Stimulated activated CD4-positive, alpha-beta T cell treated with anti-CD3 and anti-CD28 coated beads, Interleukin-2, amount 100 ng/mL, for 24 hours (primary cell): ENCODE results near the gene STK38L.

ENCODE experiments used
- DNase-seq, 2 donors: peaks; one replicate each; pipeline ENCODE4 v3.0.0-alpha.2; 2020

Gene STK38L

DNA sequence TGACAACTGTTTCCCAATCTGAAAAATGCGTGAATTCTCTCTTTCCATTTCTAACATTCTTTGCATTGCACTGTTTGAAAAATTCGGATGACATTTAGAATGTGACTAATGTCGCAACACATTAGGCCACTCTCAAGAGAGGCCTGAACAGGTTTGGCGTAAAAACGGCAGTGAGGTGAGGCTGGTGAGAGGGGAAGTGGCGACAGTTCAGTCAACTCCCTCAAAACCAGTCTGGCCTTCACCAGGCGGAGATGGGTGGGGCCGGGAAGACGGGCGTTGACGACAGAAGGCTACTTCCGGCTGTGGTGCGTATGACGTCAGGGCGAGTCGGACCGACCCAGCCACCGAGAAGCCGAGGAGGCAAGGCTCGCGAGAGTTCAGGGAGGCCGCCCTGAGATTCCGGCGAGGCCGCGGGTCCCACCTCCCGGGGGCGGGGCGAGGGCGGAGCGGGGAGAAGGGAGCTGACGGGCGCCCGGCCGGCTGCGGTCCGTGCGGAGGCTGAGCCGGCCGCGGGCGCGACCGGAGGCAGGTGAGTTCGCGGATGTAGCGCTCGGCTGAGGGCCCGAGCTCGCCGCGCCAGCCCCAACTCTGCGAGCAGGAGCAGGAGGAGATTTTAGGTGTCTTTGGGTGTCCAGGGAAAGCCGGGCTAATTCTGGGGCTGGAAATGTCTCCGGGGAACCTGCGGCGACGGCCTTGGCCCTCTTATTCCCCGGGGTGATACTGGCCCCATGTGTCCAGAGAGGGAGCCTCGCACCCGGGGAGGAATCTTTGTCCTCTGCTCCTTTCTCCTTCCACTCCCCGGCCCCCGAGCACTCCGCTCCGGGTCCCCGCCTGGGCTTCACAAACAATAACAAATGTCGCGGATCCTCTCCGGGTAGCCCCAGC lies at the start of gene STK38L:
TSS of gene STK38L (plus strand) at position 483 of the 885 bp plus-strand sequence. CDS start 53,435 bp downstream, outside the sequence.
- DNase-seq, result peak; percentile 98

DNA sequence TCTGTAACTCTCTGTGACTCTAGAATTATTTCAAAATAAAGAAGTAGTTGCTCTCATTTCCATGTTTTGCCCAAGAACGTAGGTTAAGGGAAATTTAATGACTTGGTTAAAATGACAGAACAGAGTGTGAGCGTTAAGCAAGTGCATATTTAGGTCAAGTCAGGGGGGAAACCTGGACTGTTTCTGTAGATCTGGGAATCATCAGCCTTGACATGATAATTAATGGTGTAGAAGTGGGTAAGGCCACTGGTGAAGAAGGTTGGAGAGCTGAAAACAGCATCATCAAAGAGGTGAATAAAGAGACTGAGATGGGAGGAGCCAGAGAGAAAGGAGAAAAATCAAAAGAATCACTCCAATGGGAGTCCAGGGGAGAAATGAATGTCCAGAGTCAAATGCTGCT lies 49.4 kb upstream of the STK38L start:
- no peak for DNase-seq

DNA sequence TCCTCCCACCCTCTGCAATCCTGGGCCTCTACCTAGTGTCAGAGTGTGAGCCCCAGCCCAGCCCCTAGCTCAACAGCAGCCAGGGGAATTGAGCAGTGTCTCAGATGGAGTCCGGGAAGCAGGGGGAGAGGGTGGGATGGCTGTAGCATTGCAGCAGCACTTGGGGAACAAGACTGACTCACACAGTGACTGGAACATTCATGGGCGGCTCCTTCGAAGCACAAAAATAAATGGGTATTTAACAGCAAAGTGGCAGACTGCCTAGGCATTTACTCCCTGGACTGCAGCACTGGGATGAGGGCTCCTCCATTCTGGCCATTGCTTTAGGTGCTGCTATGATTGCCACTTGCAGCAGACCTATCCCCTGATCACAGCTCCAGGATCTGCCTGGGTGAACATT lies 46.0 kb upstream of the STK38L start:
- no peak for DNase-seq

DNA sequence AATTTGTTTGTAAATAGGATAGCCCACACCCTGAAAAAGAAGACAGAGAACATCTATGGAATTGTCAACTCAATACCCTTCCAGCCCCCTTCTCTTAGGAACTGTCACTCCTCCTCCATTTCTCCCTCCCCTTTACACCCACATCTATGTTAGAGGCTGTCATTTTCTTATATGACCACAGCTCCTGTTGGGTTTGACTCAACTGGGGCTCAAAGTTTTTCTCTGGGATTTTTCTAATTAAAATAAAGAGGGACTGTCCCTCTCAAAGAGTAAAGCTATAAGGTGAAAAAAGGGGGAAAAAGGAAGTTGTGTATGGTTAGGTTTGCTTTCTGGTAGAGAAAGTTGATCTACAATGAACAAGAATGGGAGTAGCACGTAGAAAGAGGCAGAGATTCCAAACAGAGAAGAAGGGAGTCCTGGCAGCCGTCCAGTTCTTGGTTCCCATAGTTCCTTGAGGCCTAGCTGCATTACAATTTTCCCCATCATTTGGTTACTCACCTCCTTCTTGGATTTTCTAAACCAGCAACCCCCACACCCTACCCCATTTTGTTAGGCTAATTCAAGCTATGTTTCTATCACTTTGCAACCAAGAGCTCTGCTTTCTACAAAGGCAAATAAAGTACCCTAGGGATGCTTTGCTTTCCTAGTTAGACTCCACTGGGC lies 44.3 kb upstream of the STK38L start:
- no peak for DNase-seq

DNA sequence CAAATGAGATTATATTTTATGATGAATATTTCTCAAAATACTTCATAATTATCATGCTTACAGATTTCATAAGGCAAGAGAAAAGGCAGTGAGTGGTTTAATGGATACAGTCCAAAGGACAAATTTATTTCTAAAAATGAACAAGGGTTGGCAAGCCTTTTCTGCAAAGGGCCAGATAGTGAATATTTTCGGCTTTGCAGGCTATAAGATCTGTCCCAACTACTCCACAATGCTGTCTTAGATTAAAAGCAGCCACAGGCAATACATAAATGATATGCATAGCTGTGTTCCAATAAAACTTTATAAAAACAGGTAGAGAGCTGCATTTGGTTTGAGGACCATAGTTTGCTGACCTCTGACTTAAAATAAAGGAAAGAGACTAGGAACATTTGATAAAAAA lies 42.9 kb upstream of the STK38L start:
- DNase-seq, result no peak

DNA sequence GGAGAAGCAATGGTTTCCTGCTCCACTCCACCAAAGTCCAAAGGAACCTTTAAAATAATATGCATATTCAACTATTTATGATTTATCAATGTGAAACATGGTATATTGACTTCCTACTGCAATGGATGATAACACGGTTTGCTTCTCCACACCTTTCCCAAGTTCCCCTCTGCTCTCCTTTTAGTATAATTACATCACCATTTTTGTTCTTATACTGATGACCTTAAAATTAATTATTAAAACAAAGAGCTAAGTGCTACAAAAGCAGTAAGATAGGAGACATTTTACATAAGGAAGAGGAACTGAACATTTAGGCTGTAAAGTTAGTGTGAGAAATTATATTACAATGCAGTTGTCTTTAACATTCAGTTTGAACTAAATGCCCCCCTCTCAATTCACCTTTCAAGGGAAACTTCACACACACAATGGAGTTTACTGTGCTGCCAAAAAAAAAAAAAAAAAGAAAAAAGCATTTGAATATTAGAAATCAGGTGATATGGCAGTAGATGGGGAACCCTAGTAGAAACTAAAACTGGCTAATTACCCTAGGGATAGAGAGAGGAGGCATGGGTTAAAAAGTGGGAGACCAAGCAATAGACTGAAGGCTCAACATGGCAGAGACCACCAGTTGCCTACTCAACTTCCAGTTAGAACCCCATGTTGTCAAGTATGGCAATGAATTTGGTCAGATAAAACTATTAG lies 37.1 kb upstream of the STK38L start:
- no peak for DNase-seq

DNA sequence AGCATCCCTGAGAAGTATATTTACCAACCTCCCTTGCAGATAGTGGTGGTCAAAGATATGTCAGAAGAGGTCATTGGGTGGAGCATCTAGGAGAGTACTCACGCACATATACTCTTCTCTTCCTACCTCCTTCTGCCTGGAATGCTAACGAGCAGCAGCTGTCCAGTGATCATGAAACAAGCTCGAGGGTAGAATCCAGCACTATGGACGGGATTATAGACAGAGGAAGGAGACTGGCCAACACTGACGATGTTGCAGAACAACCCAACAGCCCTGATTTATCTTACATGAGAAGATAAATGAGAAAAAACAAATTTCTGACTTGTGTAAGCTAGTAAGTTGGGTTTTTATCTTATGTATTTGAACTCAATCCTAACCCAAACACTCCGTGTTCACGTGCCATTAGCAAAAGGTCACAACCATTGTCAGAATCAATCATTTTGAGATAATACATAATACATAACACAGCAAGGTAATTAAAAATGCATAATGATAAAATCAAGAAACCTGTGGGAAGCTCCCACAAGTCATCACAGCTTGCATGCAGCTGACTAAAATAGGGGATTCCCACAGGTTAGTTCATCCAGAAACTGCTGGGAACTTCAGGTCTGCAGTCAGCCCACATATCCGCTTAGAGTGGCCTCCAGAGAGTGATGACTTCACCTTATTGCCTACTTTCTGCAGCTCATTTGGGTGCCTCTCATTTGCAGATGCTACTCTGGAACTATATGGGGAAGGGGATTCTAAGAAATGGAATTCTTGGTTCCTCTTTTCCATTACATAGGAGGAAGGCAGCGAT lies 36.3 kb upstream of the STK38L start:
- DNase-seq, result peak; percentile 34 to 40

DNA sequence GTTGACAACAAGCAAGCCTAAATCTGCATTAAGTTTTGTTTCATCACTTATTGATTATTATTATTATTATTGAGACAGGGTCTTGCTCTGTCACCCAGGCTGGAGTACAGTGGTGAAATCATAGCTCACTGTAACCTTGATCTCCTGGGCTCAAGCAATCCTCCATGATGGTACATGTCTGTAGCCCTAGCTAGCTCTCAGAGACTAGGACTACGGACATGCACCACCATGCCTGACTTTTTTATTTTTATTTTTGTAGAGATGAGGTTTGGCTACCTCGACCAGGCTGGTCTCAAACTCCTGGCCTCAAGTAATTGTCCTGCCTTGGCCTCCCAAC lies 35.7 kb upstream of the STK38L start:
- no peak for DNase-seq

DNA sequence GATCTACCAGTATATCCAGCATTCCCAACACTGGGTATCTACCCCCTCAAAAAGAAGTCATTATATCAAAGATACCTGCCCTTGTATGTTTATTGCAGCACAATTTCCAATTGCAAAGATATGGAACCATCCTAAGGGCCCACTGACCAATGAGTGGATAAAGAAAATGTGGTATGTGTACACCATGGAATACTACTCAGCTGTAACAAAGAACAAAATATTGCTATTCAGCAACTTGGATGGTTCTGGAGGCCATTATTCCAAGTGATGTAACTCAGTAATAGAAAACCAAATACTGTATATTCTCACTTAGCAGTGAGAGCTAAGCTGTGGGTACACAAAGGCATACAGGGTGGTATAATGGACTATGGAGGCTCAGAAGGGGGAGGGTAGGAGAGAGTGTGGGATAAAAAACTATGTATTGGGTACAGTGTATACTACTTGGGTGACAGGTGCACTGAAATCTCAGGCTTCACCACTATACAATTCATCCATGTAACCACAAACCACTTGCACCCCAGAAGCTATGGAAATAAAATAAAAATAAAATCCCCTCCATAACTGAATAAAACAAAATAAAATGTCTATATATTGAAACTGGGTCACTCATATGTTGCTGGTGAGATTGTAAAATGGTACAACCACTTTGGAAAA lies 34.7 kb upstream of the STK38L start:
- DNase-seq, result no peak

DNA sequence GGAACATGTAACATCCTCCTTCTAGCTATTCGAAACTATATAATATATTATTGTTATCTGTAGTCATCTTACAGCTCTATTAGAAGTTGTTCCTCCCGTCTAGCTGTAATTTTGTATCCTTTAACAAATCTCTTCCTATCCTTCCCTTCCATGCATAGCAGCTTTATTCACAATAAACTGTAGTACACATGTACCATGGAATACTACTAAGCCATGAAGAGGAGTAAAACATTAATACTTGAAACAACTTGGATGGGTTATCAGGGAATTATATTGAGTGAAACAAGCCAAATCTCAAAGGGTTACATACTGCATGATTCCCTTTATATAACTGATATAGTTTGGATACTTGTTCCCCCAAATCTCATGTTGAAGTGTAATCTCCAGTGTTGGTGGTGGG lies 33.9 kb upstream of the STK38L start:
- no peak for DNase-seq

DNA sequence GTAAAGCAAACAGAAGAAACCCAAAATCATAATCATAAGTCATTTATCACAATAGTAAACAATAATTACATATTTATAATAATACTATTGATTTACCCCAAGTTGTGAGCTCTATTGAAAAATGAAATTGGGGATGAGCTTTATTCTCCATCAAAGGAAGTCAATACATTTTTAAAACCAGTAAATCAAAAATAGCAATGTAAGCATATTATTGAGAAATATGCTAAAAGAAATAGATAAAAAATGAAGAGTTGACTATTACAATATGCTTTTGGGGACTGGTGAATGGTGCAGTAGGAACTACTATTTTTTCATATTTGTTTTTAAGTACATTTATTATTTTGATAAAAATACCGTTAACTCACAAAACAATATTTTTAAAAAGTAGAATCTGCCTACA lies 31.2 kb upstream of the STK38L start:
- DNase-seq, result no peak

DNA sequence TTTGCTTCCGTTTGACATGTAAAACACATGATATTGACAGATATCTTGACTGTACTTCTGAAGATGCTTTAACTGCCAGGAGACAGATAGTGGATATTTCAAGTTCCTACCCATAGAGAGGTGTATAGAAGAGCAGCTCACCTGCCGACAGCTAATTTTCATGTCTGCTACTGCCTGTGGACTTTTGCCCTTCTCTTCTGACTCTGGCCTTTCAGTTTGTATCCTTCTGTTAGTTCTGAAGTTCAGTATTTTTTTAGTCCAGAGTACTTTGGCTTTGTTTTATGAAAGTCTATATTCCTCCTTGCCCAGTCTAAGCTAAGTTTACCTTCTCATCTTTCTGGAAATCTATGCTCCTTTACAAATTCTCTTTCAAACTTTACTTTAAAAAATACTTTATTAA lies 30.8 kb upstream of the STK38L start:
- no peak for DNase-seq

DNA sequence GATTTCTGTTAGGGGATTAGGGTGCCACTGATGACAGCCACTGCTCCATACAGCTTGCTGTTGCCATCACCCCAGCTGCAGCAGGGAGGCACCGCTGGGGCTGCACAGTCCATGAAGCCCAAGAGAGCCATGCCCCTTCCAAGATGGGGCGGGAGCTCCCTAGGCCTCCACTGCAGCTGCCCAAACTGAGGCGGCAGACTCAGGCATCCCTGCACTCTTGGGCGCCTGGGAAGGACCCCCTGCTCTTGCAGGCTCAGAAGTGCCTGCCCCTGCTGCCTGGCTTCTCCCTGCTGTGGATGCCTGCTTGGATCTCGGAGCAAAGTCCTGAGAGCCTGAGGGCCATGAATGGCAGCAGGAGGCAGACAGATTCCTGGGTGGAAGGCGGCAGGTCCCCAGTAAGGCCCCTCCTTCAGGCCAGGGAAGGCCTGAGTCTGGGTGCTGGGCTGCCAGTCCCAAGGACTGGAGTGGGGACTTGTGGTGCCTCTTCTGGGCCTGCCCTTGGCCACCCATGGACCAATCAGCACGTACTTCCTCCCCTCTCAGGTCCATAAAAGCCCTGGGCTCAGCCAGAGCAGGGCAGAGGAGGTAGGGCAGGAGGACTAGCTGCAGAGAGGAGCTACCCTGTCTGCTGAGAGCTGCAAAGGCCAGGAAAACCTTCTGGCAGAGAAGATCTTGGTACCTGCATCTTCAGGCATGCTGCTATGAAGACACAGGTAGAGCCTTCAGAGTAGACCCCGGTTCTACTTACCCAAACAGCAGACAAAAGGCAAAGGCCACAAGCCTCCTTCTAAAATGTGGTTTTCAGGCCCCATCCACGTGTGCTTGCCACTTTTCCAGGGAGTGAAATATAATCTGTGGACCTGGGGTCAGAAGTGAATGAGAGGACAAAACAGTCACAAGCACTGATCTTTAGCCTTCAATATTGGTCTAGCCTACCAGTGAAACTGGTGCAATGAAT lies 30.0 kb upstream of the STK38L start:
- DNase-seq, result no peak

DNA sequence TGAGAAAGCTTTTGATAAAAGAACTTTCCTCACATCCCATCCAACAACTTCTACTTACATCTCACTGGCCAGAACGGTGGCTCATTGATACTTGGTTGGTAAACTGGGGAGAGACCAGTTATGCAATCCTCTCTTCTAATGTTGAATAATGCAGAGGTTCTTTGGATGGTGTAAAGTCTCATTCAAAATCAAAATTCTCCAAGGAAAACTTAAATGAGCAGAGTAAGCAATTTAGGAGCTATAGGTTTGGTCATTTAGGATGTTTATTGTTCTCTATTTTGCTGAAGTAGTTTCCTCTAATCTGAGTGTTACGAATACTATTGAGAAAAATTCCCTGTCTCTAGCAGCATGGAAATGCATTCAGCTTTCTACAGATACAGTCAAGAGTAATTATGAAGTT lies 26.5 kb upstream of the STK38L start:
- no peak for DNase-seq

DNA sequence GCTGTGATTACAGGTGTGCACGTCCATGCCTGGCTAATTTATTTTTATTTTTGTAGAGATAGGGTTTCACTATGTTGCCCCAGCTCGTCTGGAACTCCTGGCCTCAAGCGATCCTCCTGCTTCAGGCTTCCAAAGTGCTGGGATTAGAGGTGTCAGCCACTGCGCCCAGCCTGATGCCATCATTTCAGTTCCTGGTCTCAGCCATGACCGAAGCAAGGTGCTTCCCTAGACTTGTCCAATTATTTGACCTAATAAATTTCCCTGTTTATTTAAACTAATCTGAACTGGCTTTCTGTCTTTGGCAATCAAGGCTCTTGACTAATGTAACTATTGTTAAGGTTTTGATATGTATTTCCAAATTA lies 24.4 kb upstream of the STK38L start:
- no peak for DNase-seq

DNA sequence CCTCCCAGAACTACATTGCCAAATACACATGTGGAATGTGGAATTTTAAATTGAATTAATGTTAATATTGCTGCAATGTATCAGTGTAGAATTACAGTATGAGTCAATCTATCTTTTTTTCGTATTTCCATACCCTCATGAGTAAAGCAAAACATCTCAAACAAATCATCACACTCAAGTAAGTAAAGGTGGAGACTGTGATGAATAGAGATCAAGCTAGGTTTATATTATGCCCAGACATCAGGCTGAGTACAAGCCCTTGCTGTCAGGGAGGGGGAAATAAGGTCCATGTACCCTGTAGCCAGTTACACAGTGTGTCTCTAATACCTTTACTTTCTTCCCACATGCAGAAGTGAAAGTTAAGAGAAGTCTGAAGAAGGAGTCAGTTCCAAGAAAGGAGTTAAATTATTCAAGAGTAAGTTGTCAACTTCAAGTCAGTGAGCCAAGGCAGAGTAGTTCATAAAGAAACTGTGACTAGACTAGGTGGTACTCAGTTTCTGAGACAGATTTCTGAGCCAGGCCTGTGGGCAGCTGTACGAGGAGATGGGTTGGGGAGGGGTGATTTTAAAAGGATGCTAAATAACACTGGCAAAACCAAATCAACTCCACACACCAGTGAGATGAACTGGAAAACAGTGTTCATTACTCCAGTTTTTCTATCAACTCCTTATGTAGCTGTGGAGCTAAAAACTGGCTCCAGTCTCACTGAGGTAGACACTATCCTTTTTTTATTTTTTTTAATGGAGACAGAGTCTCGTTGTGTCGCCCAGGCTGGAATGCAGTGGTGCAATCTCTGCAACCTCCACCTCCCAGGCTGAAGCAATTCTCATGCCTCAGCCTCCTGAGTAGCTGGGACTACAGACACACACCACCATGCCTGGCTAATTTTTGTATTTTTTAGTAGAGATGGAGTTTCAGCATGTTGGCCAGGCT lies 23.8 kb upstream of the STK38L start:
- DNase-seq, result no peak

DNA sequence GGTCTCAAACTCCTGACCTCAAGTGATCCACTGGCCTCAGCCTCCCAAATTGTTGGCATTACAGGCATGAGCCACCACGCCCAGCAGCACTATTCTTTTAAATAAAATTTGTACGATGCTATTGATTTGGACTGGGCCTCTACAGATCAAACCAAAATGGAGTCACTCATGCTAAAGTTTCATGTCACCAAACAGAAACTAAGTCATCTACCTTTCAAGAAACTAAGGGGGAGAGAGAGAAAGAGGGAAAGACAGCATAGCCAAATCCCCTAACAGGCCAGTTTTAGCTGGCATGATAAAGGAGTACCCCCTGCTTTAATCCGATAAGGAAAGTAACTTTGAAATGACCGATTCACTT lies 23.1 kb upstream of the STK38L start:
- no peak for DNase-seq

DNA sequence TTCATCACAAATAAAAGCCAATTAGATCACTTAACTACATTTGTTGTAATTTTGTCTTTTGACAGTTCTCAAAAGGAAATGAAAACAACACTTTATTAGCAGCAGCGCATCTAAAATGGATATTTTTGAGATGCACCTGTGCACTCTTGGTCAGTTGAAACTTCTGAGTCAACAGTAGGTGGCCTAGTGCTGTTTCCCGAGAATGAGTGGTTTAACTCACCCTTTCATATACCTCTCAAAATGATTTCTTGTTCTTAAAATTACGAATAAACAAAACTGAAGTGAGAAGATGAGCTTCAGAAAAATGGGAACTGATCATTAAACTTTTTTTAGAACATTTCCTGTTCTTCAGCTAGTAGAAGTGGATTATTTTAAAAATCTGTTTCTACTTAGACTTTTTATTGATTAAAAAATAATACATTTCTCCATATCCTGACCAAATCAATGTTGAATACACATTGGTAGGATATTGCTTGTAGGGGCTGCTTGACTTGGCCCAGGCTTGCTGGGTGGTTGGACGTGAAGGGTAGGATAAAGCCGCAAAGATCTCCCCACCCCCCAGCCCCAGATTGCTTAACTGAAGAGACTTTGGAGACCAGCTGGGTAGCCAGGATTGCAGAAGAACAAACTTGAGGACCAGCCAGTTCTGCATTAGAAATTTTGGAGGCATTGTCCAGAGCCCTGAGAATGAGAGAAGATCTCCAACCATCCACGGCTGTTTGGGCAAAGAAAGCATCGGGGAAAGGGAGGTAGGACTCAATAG lies 22.3 kb upstream of the STK38L start:
- DNase-seq, result no peak

DNA sequence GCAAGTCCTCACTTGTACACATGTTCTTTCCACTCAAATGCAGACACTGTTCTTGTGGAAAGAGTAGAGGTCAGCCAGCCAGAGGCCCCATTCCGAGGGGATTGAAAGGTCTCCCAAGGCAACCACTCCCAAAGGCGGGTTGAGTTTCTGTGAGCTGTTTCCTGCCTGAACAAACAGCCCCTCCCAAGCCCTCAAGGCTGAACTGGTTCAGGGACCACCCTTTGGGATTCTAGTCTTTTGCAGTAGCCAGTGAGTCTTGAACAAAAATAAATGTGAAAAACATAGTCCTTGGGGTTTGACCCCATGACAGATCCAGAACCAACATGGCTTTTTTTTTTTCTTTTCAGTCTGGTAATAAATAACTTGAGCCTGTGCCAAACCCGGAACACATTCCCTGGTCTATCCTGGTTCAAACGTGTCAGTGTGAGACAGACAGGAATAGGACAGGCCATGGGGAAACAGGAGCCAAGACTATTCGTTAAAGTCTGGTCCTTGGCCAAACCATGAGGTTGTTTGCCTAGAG lies 17.6 kb upstream of the STK38L start:
- DNase-seq, result no peak
